ENCODE data around the gene SLC39A11.

Gene SLC39A11

GRCh38 chr17:73043686-73044581, 48.6 kb downstream of the SLC39A11 start:
- Histone ChIP-seq H3K27ac (no peak overlapping the region), H3K4me3 (no peak overlapping the region)
- no peak for DNase-seq (ENCODE audit: low spot score)
- TF ChIP-seq, protein P1, sequence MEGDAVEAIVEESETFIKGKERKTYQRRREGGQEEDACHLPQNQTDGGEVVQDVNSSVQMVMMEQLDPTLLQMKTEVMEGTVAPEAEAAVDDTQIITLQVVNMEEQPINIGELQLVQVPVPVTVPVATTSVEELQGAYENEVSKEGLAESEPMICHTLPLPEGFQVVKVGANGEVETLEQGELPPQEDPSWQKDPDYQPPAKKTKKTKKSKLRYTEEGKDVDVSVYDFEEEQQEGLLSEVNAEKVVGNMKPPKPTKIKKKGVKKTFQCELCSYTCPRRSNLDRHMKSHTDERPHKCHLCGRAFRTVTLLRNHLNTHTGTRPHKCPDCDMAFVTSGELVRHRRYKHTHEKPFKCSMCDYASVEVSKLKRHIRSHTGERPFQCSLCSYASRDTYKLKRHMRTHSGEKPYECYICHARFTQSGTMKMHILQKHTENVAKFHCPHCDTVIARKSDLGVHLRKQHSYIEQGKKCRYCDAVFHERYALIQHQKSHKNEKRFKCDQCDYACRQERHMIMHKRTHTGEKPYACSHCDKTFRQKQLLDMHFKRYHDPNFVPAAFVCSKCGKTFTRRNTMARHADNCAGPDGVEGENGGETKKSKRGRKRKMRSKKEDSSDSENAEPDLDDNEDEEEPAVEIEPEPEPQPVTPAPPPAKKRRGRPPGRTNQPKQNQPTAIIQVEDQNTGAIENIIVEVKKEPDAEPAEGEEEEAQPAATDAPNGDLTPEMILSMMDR (IDR thresholded peaks at IDR 0.05): no peak

DNA sequence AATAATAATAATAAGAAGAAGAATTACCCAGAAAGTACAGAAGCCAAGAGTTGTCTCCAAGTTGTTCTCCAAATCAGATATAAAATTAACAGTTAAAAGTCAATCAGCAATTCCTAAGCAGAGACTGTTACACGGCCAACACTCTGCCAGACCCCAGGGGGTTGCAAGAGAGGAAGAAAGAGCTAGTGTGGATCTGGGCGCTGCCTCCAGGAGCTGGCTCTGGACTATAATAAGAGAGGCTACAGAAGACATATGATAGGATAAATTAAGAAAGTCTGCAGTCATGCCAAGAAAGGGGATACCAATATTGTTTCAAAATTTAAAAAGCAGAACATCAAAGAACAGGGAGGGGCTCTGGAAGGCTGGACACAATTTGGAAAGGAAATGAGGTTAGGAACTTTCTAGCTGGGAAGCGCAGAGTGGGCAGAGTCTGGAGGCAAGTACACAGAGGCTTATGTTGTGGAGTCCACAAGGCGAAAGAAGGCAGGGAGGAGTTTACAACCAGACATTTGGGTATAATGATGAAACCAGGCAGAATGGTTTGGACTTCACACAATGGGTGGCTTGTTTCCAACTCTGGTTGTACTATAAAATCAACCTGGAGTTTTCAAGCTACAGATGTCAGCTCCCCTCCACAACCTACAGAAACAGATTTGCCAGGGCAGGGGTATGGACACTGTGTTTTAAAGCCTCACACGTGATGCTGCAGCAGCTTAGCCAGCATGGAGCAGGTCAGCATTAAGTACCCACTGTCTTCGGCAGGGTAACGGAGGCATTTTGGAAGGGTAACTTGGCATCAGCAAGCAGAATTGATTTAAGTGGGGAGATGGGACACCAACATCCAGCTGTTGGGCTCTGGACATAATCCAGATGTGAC, 49.4 kb downstream of the SLC39A11 start:
- TF ChIP-seq, protein P1 (IDR thresholded peaks at IDR 0.05): no peak
- DNase-seq (ENCODE audit: low spot score): no peak
- no peak overlapping the region for H3K4me3 ChIP-seq
- H3K27ac ChIP-seq: no peak overlapping the region

DNA sequence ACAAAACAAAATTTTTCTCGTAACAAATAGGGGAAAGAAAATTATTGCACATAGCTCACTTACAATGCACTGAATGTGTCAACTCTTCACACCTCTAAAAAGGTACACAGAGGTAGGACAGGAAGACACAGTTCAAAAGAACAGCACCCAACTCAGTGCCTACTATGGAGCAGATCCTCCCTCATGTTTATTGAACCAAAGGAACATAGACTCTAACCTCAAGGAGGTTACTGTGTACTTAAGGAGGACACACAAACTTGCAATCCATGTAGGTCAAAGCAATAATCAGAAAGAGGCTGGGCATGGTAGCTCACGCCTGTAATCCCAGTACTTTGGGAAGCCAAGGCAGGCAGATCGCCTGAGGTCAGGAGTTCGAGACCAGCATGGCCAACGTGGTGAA, 50.3 kb downstream of the SLC39A11 start:
- DNase-seq (ENCODE audit: low spot score): no peak
- TF ChIP-seq, protein P1 (IDR thresholded peaks at IDR 0.05): no peak
- no peak overlapping the region for H3K27ac ChIP-seq
- no peak overlapping the region for H3K4me3 ChIP-seq

- H3K27ac ChIP-seq: no peak overlapping the region
- DNase-seq (ENCODE audit: low spot score): no peak
- TF ChIP-seq, protein P1 (IDR thresholded peaks at IDR 0.05): no peak
- no peak overlapping the region for H3K4me3 ChIP-seq
Observed at GRCh38 chr17:73039282-73039681, 53.2 kb downstream of the SLC39A11 start.

DNA sequence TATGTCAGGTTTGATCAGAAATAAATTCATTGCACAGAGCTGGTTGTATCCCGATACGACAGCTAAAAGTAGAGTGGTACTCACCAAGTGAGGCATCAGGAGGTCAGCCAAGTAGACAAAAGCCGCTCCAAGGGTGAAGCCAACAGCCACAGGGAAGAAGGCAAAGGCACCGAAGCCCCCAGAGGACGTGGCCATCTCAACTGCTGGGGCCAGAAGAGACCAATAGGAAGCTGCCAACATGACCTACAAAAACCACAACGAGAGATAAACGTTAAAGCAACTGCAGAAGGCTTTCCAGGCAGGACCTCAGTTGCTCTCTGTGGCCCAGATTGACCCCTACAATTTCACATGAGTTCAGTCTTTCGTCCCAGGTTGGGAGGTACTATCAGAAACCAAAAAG, 61.0 kb downstream of the SLC39A11 start:
- no peak for DNase-seq (ENCODE audit: low spot score)
- TF ChIP-seq, protein P1 (IDR thresholded peaks at IDR 0.05): no peak
- Histone ChIP-seq H3K27ac (no peak overlapping the region), H3K4me3 (no peak overlapping the region)

DNA sequence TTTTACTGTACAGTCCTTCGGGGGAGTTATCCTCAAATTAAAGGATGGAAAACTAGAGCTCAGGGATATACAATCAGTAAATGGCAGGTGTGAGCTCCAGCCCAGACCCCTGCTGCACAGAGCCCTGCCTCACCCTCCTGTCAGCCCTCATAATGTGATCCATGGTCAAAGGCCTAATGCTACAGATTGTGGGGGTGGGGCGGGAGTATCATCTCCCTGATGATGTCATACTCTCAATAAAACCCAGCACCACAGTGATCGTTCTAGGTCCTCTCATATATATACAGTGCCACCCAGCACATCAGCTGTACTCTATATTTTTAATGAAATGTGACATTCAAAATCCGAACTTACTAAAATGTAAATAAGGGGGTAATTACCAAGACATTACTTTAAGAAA, 61.5 kb downstream of the SLC39A11 start:
- DNase-seq (ENCODE audit: low spot score): no peak
- TF ChIP-seq, protein P1 (IDR thresholded peaks at IDR 0.05): no peak
- Histone ChIP-seq H3K27ac (no peak overlapping the region), H3K4me3 (no peak overlapping the region)

Measured in coronary artery (tissue), 2 donors.